MCF 10A (cell line): ENCODE measurements around the gene SNAPC4. TPM values are rescaled to one million over a fixed set of nuclear protein-coding genes. Genes with fewer than 3 reads are reported as not detected.

Experiments used
- BruUV-seq: library from RNA; stranded (reverse); fragments of 400-500 nt; replicated peaks from 2 replicates; lab custom pipeline; 2021; lab: Mats Ljungman, UMichigan
- CTCF ChIA-PET: fragments of 300-600 bp; sonication (Branson Sonifier 250); formaldehyde crosslinking; extraction: SDS; loops from one replicate; lab custom pipeline; 2021; ENCODE audit warnings: antibody characterized with exemption, inconsistent platforms; lab: Yijun Ruan, JAX
- POLR2A ChIA-PET: fragments of 300-600, 350-650 bp; sonication (Branson Sonifier 250); formaldehyde crosslinking; extraction: SDS; loops from one replicate; lab custom pipeline; 2020; ENCODE audit warnings: antibody characterized with exemption, inconsistent platforms; lab: Yijun Ruan, JAX
- DNase-seq: peaks from one replicate; pipeline ENCODE4 v3.0.0-alpha.2; 2018; ENCODE audit not compliant: unreplicated experiment
- H3K27ac Mint-ChIP-seq: one replicate; pipeline ENCODE4 v1.8.0; 2022; ENCODE audit warnings: mild to moderate bottlenecking, low read depth, mixed read lengths; ENCODE audit not compliant: unreplicated experiment
- H3K27me3 Mint-ChIP-seq: one replicate; pipeline ENCODE4 v1.8.0; 2022; ENCODE audit warnings: mixed read lengths; ENCODE audit not compliant: insufficient read depth, unreplicated experiment
- H3K36me3 Mint-ChIP-seq: one replicate; pipeline ENCODE4 v1.8.0; 2022; ENCODE audit warnings: mild to moderate bottlenecking, moderate library complexity, mixed read lengths; ENCODE audit not compliant: insufficient read depth, unreplicated experiment
- H3K4me1 Mint-ChIP-seq: one replicate; pipeline ENCODE4 v1.8.0; 2022; ENCODE audit warnings: mixed read lengths; ENCODE audit not compliant: insufficient read depth, unreplicated experiment
- H3K4me3 Mint-ChIP-seq: one replicate; pipeline ENCODE4 v1.8.0; 2022; ENCODE audit warnings: mild to moderate bottlenecking, moderate library complexity, mixed read lengths; ENCODE audit not compliant: unreplicated experiment
- H3K9me3 Mint-ChIP-seq: one replicate; pipeline ENCODE4 v1.8.0; 2022; ENCODE audit warnings: mixed read lengths; ENCODE audit not compliant: unreplicated experiment
- intact Hi-C: fragments of 100-400 bp; cut with micrococcal nuclease; formaldehyde crosslinking; loops from 2 replicates; pipeline ENCODE4 v1.14.1; 2022
- total RNA-seq: library from RNA; stranded (reverse); gene quantifications from 2 replicates; pipeline ENCODE4 v1.2.3, GENCODE V29; 2022
- TF ChIP-seq, protein P1 (sequence below): fragments of 200-600 bp; IDR thresholded peaks from one replicate; pipeline ENCODE4 v1.8.0; 2022; ENCODE audit warnings: antibody characterized with exemption, mild to moderate bottlenecking; ENCODE audit not compliant: unreplicated experiment

Gene SNAPC4
- total RNA-seq, 1 experiment from 2014 or later = 9.9 TPM

DNA sequence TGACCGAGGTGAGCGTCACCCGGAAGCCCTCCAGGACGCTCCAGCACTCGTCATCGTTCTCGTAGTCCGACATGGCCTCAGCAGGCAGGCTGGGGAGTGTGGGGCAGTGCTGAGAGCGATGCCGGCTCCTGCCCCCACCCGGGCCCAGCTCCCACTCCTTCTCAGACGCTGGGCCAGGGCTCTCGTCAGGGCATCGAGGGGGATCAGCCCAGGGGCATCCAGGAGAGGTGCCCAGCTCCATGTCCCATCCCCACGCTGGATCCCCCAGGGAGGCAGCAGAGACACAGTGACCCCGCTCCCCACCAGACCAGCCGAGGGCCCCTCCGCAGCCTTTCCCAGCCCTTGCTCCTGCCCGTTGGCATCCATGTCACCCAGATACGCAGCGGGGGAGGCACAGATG, 28.0 kb downstream of the SNAPC4 start:
- Mint-ChIP-seq H3K27me3 (no peaks in the 10 kb centered on the region), H3K9me3 (no peaks in the 10 kb centered on the region), H3K36me3 (peaks cover 4% of the 10 kb centered on the region), H3K27ac (no peak overlapping the region), H3K4me3 (no peak overlapping the region), H3K4me1 (no peaks in the 10 kb centered on the region)
- ChIA-PET CTCF (interaction anchor here (0.7 kb wide), 1 partner anchor 17 kb away, joined by 3 read pairs; no protein-coding TSS in a partner anchor), POLR2A (interaction anchor here (0.7 kb wide), 1 partner anchor 21 kb away, joined by 3 read pairs; no protein-coding TSS in a partner anchor)
- TF ChIP-seq, protein P1, sequence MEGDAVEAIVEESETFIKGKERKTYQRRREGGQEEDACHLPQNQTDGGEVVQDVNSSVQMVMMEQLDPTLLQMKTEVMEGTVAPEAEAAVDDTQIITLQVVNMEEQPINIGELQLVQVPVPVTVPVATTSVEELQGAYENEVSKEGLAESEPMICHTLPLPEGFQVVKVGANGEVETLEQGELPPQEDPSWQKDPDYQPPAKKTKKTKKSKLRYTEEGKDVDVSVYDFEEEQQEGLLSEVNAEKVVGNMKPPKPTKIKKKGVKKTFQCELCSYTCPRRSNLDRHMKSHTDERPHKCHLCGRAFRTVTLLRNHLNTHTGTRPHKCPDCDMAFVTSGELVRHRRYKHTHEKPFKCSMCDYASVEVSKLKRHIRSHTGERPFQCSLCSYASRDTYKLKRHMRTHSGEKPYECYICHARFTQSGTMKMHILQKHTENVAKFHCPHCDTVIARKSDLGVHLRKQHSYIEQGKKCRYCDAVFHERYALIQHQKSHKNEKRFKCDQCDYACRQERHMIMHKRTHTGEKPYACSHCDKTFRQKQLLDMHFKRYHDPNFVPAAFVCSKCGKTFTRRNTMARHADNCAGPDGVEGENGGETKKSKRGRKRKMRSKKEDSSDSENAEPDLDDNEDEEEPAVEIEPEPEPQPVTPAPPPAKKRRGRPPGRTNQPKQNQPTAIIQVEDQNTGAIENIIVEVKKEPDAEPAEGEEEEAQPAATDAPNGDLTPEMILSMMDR = no peak
- no TSS peak for BruUV-seq
- DNase-seq = no peak
- intact Hi-C loops = no loop called here

- H3K36me3 Mint-ChIP-seq = peaks cover 4% of the 10 kb centered on the region
- H3K27me3 Mint-ChIP-seq = no peaks in the 10 kb centered on the region
- no peak overlapping the region for H3K27ac Mint-ChIP-seq
- no peak overlapping the region for H3K4me3 Mint-ChIP-seq
- H3K9me3 Mint-ChIP-seq = no peaks in the 10 kb centered on the region
- CTCF ChIA-PET = no interaction called here
- BruUV-seq = no TSS peak
- TF ChIP-seq, protein P1 = no peak
- POLR2A ChIA-PET = interaction anchor here (0.7 kb wide), 1 partner anchor 21 kb away, joined by 3 read pairs; no protein-coding TSS in a partner anchor
- intact Hi-C loops = no loop called here
- DNase-seq = no peak
- H3K4me1 Mint-ChIP-seq = no peaks in the 10 kb centered on the region
These were observed 28.5 kb downstream of the SNAPC4 start for GRCh38 chr9:136371533-136371880.

DNA sequence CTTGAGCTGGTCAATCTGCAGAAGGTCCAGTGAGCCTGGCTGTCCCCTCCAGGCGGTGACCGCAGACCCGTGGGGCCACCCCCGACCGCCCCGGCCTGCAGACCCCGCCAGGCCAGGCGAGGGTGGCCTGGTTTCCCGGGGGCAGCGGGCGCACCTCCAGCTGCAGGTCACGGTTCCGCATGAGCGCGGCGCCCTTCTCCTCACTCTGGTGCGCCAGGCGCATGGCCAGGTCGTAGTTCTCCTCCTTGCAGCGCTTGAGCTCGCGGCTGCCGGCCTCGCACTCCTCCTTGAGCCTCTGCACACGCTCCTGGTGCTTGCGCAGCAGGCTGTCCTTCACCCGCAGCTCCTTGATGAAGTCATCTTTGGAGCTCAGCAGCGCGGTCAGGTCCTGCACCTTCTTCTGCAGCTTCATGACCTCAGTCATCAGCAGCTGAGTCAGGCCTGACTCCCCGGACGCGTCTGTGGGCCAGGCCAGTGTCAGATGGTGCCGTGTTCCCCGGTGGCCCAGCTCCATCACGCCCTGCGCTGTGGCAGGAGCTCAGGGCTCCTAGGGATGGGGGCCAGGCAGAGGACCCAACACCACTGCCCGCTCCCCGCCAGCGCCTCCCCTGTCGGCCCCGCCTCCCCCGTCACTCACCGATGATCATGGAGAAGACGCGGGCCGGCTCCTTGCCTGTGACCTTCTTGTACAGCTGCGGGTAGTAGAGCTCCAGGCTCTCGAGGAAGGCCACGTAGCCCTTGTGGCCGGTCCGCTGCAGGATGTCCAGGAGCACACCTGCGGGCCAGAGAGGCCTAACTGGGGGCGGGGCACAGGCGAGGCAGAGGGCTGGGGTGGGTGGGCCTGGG, 29.1 kb downstream of the SNAPC4 start:
- POLR2A ChIA-PET = no interaction called here
- no peaks in the 10 kb centered on the region for H3K9me3 Mint-ChIP-seq
- TF ChIP-seq, protein P1 = no peak
- BruUV-seq = no TSS peak
- DNase-seq = no peak
- CTCF ChIA-PET = no interaction called here
- intact Hi-C loops = no loop called here
- no peaks in the 10 kb centered on the region for H3K27me3 Mint-ChIP-seq
- H3K4me3 Mint-ChIP-seq = no peak overlapping the region
- no peak overlapping the region for H3K27ac Mint-ChIP-seq
- H3K4me1 Mint-ChIP-seq = no peaks in the 10 kb centered on the region
- H3K36me3 Mint-ChIP-seq = peaks cover 4% of the 10 kb centered on the region

- intact Hi-C loops = no loop called here
- Mint-ChIP-seq H3K4me3 (no peak overlapping the region), H3K27me3 (no peaks in the 10 kb centered on the region), H3K9me3 (no peaks in the 10 kb centered on the region), H3K27ac (no peak overlapping the region), H3K4me1 (no peaks in the 10 kb centered on the region), H3K36me3 (peaks cover 4% of the 10 kb centered on the region)
- DNase-seq = no peak
- no TSS peak for BruUV-seq
- CTCF ChIA-PET = interaction anchor here (0.7 kb wide), 1 partner anchor 401 kb away, joined by 4 read pairs; no protein-coding TSS in a partner anchor
- TF ChIP-seq, protein P1 = no peak
- POLR2A ChIA-PET = interaction anchor here (0.7 kb wide), 1 partner anchor 18 kb away, joined by 3 read pairs; no protein-coding TSS in a partner anchor
These were observed 29.9 kb downstream of the SNAPC4 start for GRCh38 chr9:136370037-136370436.
